ENCODE results near the gene CPEB1. TPM values are rescaled to one million over a fixed set of nuclear protein-coding genes. Genes with fewer than 3 reads are reported as not detected.
A peak's percentile ranks its signal among the peaks of the same experiment; 100 is the strongest.

Gene CPEB1
- total RNA-seq, 1 experiment from 2014 or later: 1.0 TPM

DNA sequence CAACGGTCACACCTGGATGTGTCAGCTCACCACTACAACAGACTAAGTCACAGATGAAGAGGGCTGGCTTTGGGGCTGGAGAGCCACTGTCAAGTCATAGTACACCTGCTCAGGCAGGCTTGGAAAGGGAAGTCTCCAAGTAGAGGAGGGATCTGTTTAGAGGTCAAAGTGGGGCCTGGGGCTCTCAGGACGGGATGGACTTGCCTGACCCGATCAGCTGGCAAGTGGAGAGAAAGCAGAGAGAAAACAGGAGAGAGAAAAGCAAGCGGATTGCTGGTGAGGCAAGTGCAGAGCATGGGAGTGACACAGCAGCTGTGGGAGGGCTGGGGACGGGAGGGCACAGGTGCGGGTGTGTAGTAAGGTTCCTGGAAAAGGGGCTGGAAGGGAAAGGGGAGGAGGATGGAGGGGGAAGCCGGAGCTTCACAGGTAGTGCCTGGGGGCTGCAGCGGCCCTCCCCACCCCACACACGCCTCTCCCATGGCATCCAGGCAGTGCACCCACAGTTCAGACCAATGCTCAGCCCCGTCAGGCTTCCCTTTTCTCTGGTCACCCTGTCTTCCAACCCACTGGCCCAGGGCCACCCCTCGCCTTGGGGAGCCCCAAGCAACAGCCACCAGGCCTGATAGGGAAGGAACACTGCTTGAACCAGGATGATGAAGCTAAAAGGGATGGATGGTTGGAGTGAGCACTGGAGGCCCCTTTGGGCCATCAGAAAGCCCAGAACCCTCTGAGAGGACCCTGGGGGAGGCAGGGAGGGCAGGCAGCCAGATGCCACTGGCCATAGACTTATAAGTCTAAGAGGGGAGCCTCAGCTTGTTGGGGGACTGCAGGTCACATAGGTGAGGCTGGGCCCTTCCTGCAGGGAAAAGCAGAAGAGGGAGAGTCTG is 115.4 kb downstream of the CPEB1 start:
- Mint-ChIP-seq H3K4me3 (no peak overlapping the region), H3K27ac (peak overlapping the region; percentile 55 to 78 (median 74); a peak in 5 of 7 replicates), H3K36me3 (ENCODE audit: insufficient read depth in 1 of 3, low read depth in 3 of 3) (peaks cover 24 to 44% (median 28%) of the 10 kb centered on the region in 3 experiments), H3K4me1 (peaks cover 6 to 11% of the 10 kb centered on the region in 2 experiments), H3K27me3 (ENCODE audit: low read depth) (peaks cover 2% of the 10 kb centered on the region; the same call in 1 of the 2 replicates), H3K9me3 (no peaks in the 10 kb centered on the region)
- no peak overlapping the region for H2BK120ac ChIP-seq (ENCODE audit: low read depth, low read length, poor library complexity, severe bottlenecking)
- H3K27me3 ChIP-seq (ENCODE audit: insufficient read depth, low read length): no peaks in the 10 kb centered on the region
- no peak overlapping the region for H2BK12ac ChIP-seq (ENCODE audit: insufficient read length, low read depth, low read length)
- H3K23ac ChIP-seq (ENCODE audit: insufficient read length, low read depth, low read length): no peak overlapping the region
- H3K18ac ChIP-seq (ENCODE audit: insufficient read length, low read depth, low read length): no peak overlapping the region
- TF ChIP-seq, protein P1, sequence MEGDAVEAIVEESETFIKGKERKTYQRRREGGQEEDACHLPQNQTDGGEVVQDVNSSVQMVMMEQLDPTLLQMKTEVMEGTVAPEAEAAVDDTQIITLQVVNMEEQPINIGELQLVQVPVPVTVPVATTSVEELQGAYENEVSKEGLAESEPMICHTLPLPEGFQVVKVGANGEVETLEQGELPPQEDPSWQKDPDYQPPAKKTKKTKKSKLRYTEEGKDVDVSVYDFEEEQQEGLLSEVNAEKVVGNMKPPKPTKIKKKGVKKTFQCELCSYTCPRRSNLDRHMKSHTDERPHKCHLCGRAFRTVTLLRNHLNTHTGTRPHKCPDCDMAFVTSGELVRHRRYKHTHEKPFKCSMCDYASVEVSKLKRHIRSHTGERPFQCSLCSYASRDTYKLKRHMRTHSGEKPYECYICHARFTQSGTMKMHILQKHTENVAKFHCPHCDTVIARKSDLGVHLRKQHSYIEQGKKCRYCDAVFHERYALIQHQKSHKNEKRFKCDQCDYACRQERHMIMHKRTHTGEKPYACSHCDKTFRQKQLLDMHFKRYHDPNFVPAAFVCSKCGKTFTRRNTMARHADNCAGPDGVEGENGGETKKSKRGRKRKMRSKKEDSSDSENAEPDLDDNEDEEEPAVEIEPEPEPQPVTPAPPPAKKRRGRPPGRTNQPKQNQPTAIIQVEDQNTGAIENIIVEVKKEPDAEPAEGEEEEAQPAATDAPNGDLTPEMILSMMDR (conservative IDR thresholded peaks at IDR 0.05): no peak
- no peak overlapping the region for H3K27ac ChIP-seq (ENCODE audit: insufficient read length, low read depth, low read length)
- H3K9me3 ChIP-seq (ENCODE audit: control insufficient read depth, low read depth, low read length): no peaks in the 10 kb centered on the region
- no CpG with 5 or more reads among the region's 11 CpGs for WGBS (ENCODE audit: extremely low coverage, insufficient read length, low lambda C conversion rate)
- H2BK20ac ChIP-seq (ENCODE audit: low read depth, low read length, poor library complexity, severe bottlenecking): no peak overlapping the region
- H2AK5ac ChIP-seq (ENCODE audit: insufficient read length, low read length): no peak overlapping the region
- H3K79me2 ChIP-seq (ENCODE audit: insufficient read depth, low read length): no peaks in the 10 kb centered on the region
- DNase-seq: peak; percentile 33
- no peaks in the 10 kb centered on the region for H3K79me1 ChIP-seq (ENCODE audit: insufficient read depth, low read depth, low read length, poor library complexity, severe bottlenecking)
- H4K20me1 ChIP-seq (ENCODE audit: control insufficient read depth, insufficient read depth, insufficient read length): no peaks in the 10 kb centered on the region
- no peaks in the 10 kb centered on the region for H3K23me2 ChIP-seq (ENCODE audit: insufficient read length, low read depth, low read length, poor library complexity, severe bottlenecking)
- no peak overlapping the region for H2AFZ ChIP-seq (ENCODE audit: low read length)
- no peak overlapping the region for H3K9ac ChIP-seq (ENCODE audit: extremely low read depth, insufficient read length, low read length)
- no peaks in the 10 kb centered on the region for H3K4me1 ChIP-seq (ENCODE audit: insufficient read depth, low read length)
- no peak overlapping the region for H2BK5ac ChIP-seq (ENCODE audit: insufficient read length, low read length)
- H3K4ac ChIP-seq (ENCODE audit: low read depth, low read length): no peak overlapping the region
- H4K5ac ChIP-seq (ENCODE audit: insufficient read length, low read depth, low read length): no peak overlapping the region
- H3K4me2 ChIP-seq (ENCODE audit: insufficient read depth, insufficient read length, low read length): no peak overlapping the region
- H3T11ph ChIP-seq (ENCODE audit: low read length): no peak overlapping the region
- no peak overlapping the region for H3K14ac ChIP-seq (ENCODE audit: insufficient read depth, low read length)
- H4K91ac ChIP-seq (ENCODE audit: insufficient read length, low read depth, low read length): no peak overlapping the region
- no peak overlapping the region for H4K8ac ChIP-seq (replicated peaks; ENCODE audit: insufficient read length, low read depth, low read length)
- H3K56ac ChIP-seq (ENCODE audit: insufficient read length, low read depth, low read length): no peak overlapping the region
- H2BK15ac ChIP-seq (ENCODE audit: low read depth, low read length): no peak overlapping the region

All from H9 (cell line).